GM21786 (cell line): Measurements from ENCODE around the gene RABGGTA.

Source experiments
- ATAC-seq: cut with Tn5 transposase; IDR thresholded peaks from one replicate; pipeline ENCODE4 v1.9.1; 2021; ENCODE audit not compliant: unreplicated experiment

Gene RABGGTA, protein sequence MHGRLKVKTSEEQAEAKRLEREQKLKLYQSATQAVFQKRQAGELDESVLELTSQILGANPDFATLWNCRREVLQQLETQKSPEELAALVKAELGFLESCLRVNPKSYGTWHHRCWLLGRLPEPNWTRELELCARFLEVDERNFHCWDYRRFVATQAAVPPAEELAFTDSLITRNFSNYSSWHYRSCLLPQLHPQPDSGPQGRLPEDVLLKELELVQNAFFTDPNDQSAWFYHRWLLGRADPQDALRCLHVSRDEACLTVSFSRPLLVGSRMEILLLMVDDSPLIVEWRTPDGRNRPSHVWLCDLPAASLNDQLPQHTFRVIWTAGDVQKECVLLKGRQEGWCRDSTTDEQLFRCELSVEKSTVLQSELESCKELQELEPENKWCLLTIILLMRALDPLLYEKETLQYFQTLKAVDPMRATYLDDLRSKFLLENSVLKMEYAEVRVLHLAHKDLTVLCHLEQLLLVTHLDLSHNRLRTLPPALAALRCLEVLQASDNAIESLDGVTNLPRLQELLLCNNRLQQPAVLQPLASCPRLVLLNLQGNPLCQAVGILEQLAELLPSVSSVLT

DNA sequence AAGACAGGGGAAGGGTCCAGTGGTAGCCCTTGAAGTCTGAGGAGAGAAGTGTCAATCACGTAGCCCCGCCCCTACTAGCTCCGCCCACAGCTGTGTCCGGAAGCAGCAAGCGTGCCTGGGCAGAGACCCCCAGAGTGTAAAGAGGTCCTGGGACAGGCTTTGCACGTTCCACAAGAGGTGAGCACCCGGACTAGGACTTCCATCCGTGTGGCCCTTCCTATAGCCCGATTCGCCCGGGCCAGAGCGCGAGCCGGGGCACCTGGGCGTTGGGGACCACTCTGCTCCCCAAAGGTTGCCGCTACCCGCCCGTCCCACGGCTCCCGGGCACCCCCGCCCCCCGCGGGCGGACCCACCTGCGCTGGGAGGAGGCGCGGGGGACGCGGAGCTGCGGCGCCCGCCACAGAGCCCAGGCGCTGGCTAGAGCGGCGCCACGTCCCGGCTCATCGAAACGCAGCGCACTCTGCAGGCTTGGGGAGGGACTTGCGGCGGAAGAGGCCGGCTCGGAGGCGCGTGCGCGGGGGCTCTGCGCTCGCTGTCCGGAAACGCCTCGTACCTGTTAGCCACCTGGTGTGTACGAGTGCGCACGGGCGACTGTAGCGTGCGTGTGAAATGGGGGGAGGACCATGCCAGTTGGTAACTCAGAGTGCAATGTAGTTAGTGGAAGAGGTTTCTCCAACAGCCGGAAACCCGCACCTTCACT is at the start of gene RABGGTA:
Gene RABGGTA (minus strand): TSS at position 464 of the 700 bp plus-strand sequence. CDS start 482 bp downstream, outside the sequence.
- peak; percentile 82 for ATAC-seq

DNA sequence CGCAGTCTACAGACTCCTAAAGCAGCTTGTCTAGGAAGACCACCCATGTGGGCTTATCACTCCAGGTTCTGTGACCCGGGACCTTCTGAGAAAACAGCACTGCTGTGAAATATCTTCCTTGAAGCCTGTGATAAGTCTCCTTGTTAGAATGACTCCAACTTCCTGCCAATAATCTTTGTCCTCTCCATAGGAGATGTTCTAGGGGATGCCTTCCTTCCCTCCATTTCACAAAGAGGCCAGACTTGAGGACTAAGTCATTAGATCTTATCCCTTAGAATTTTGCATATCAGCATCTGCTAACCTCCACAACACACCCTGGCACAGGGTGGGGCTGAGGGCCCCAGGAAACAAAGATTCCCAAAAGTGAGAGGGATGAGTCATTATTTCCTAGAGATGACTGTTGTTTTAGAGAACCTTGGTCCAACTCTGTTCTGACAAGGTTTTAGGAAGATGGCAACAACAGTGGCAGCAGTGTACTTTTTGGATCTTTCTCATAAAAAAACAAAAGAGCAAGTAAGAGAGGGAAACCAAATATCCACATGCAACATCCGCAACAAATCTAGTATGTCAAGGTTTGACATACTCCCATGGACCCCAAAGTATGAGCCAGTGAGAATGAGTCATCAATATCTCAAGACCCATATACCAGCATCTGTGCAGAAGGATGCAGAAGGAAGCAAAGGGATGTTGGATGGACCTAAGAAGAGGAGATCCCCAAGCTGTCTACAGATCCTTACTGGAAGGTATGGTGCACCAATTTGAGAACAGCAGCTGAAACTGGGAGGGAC is 45.9 kb upstream of the RABGGTA start:
- ATAC-seq, result no peak

DNA sequence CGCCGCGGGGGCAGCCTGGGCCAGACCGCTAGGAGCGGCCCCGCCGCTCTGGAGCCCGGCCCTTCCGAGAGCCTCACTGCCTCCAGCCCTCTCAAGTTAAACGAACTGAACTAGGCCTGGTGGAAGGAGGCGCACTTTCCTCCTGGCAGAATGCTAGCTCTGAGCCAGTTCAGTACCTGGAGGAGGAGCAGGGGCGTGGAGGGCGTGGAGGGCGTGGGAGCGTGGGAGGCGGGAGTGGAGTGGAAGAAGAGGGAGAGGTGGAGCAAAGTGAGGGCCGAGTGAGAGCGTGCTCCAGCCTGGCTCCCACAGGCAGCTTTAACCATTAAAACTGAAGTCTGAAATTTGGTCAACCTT is 45.2 kb upstream of the RABGGTA start:
- ATAC-seq, result no peak

DNA sequence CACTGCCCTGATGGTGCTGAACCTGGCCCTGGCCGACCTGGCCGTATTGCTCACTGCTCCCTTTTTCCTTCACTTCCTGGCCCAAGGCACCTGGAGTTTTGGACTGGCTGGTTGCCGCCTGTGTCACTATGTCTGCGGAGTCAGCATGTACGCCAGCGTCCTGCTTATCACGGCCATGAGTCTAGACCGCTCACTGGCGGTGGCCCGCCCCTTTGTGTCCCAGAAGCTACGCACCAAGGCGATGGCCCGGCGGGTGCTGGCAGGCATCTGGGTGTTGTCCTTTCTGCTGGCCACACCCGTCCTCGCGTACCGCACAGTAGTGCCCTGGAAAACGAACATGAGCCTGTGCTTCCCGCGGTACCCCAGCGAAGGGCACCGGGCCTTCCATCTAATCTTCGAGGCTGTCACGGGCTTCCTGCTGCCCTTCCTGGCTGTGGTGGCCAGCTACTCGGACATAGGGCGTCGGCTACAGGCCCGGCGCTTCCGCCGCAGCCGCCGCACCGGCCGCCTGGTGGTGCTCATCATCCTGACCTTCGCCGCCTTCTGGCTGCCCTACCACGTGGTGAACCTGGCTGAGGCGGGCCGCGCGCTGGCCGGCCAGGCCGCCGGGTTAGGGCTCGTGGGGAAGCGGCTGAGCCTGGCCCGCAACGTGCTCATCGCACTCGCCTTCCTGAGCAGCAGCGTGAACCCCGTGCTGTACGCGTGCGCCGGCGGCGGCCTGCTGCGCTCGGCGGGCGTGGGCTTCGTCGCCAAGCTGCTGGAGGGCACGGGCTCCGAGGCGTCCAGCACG is 44.6 kb upstream of the RABGGTA start:
- no peak for ATAC-seq

DNA sequence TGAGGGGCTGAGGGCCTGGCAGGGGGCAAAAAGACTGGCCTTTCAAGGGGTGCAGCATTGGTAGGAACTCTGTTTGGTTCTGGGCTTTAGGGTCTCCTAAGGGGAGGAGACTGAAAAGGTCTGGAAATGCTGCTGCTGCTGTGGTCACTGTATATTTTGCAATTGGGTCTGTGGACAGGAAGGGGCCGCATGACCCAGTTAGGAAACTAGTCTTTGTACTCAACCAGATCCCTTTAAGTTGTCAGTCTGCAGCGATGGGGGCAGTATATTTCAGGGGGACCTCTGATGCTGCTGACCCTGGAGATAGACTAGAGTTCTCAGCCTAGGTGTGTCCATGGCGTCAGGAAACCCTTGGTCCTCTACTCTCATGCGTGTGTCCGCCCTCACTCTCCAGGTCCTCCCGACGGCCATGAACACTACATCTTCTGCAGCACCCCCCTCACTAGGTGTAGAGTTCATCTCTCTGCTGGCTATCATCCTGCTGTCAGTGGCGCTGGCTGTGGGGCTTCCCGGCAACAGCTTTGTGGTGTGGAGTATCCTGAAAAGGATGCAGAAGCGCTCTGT is 43.9 kb upstream of the RABGGTA start:
- no peak for ATAC-seq

DNA sequence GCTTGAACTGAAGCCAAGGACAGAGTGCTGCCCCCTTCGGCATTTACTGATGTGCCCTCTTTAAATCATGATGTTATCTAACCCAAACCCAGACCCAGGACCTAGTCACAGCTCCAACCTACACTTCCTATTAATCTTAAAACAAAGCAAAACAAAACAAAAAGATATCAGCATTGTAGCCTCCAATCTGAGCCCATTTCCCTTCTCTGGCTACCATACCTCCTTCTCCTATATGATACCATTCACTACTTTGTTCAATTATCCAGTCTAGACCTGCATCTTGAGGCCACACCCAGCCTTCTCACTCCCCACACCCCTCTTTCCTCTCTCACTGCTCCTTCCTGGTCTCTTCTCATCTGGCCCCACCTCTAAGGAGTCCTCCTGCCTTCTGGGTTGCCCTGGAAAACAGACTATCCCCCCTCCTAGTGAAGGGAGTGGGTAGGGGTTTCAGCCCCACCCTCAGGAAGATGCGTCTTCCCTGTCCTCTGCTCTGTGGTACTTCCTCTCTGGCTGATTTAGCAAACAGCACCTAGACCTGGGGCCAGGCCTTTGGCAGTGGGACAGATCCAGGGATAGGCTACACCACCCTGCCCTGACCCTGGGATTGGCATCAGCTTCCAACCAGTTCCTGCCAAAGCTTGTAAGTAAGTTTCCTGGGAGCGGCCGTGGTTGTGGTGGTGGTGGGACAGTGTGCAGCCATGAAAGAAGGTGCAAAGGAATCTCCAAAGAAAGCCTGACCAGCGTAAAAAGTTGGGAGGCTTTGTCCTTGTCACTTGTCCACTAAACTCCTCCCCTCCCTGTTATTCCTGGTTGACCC is 43.2 kb upstream of the RABGGTA start:
- ATAC-seq, result no peak

DNA sequence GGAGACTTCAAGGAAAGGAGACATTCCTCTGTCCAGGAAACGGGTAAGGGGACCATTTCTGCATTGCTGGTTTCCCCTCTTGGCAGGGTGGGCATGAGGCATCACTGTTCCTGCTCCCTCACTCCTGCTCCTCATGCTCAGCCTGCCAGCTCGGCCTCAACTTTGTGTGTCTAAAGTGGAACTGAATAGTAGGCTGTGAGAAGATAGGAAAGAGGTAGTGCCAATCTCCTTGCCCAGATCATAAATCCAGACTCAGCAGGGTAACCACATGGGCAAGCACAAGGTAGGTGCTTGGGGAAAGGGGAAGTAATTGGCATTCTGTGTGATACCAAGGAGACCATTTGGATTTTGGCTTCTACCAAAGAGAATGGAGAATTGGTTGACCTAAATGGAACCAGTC is 42.5 kb upstream of the RABGGTA start:
- ATAC-seq, result no peak

DNA sequence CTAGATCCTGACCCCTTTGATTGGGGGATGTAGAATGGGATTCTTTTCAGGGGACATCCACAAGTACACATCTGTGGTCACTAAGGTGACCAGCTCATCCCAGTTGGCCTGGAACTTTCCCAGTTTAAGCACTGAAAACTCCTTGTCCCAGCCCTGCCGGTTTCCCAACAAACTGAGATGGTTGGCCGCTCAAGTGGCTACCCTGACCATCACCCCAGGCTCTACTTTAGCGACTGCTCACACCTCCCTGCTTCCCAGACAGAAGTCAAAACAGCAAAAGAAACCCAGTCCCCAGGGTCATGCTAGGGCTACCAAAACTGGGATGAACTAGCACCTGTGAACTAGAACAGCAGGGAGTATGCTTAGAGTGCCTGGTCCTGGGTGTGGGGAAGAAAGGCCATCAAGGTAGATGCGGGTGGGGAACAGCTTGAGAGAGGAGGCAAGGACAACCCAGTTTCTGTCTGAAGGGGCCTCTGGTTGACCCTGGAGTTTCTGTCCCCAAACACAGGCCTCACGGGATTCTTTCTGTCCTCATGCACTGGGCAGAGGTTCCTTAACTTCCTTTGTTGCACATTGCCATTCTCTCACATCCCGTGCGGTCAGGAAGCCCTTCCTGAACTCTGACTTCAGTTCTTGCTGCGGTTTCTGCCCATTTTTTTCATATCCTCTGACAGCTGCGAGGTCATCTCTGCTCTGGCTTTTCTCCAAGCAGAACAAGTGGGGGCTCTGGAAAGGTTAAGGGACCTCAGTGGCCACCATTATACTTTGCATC is 41.5 kb upstream of the RABGGTA start:
- ATAC-seq, result no peak

DNA sequence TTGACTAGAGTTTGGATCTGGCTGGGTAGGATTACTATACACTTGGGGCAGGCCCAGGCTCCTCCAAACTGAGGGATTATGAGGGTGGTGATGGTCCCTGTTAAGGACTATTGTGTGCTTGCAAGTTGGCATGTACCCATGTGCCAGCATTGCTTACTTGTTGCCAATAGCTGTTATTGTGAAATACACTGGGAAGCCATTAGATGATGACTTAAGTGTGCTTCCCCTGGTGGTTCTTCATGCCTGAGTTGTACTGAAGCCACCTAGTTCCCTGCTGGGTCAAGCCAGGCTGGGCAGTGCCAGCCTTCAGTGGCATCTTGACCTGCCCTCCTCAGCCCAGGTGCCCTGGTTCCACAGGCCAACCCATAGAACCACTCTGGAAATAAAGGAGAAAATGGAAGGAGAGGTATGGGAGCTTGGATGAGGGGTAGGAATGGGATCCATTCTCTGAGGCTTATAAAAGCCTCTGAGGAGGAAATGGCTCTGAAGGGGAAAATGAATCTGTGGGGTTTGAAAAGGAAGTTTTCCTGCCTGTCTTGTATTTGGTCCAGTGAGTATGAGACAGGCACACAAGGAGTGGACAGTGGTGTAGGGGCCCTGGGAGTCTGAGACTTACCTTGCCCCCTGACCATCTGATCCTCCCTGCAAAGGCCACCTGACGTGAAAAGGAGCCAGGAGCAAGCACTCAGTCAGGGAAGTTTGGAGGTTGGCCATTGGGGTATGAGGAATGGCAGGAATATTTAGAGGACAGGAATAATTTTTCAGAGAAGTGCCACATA is 40.6 kb upstream of the RABGGTA start:
- no peak for ATAC-seq

DNA sequence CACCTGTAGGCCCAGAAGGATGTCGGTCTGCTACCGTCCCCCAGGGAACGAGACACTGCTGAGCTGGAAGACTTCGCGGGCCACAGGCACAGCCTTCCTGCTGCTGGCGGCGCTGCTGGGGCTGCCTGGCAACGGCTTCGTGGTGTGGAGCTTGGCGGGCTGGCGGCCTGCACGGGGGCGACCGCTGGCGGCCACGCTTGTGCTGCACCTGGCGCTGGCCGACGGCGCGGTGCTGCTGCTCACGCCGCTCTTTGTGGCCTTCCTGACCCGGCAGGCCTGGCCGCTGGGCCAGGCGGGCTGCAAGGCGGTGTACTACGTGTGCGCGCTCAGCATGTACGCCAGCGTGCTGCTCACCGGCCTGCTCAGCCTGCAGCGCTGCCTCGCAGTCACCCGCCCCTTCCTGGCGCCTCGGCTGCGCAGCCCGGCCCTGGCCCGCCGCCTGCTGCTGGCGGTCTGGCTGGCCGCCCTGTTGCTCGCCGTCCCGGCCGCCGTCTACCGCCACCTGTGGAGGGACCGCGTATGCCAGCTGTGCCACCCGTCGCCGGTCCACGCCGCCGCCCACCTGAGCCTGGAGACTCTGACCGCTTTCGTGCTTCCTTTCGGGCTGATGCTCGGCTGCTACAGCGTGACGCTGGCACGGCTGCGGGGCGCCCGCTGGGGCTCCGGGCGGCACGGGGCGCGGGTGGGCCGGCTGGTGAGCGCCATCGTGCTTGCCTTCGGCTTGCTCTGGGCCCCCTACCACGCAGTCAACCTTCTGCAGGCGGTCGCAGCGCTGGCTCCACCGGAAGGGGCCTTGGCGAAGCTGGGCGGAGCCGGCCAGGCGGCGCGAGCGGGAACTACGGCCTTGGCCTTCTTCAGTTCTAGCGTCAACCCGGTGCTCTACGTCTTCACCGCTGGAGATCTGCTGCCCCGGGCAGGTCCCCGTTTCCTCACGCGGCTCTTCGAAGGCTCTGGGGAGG is 39.5 kb upstream of the RABGGTA start, which contains the start of gene LTB4R:
Gene LTB4R (plus strand): TSS at position 857 of the 959 bp plus-strand sequence. CDS start 4,150 bp downstream, outside the sequence.
- ATAC-seq, result peak; percentile 65

DNA sequence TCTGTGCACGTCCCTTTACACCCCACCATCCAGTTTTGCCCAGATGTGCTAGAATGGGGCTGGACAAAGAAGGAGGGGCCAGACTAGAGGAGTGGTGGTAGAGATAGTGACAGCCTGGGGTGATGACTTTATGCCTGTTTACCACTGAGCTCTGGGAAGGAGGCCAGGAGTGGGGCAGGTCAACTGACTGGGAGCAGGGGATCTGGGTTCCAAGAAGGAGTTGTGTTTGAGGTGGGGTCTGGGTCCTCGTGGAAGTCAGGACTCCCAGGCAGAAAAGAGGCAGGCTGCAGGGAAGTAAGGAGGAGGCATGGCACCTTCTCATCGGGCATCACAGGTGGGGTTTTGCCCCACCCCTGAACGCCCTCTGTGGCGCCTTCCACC is 38.9 kb upstream of the RABGGTA start:
- ATAC-seq, result no peak

DNA sequence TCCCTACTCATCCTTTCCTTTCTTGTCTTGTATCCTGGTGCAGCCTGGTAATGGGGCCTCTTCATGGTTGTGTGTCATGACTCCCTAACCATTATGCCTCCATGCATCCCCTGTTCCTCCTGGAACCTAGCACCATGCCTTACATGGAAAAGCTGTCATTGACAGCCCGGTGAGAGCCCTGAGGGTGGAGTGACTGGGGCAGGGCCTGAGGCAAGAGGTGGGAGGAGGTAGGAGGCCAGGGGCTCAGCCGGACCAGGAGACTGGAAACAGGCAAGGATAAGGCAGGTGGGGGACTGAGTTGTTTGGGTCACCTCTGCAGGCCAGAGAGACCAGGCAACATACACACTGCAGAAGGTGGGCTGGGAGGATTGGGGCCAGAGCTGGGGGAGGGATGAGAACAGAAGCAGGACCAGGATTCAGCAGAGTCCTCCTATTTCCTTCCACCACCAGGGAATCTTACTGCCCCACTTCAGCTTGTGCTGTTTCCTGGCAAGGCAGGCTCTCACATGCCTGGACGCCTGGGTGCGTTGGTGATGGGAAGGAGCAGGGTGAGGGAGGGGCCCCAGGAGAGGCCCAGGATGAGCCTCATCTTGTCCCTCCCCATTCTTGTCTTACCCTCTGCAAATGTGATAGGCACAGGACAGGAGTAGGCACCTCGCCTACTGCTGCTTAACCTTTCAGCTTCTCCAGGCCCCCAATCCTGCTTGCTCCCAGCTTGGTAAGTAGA is 38.3 kb upstream of the RABGGTA start, which contains the start of gene LTB4R2:
Gene LTB4R2 (plus strand): TSS at position 603 of the 727 bp plus-strand sequence. CDS start 525 bp downstream, outside the sequence.
- ATAC-seq, result no peak

DNA sequence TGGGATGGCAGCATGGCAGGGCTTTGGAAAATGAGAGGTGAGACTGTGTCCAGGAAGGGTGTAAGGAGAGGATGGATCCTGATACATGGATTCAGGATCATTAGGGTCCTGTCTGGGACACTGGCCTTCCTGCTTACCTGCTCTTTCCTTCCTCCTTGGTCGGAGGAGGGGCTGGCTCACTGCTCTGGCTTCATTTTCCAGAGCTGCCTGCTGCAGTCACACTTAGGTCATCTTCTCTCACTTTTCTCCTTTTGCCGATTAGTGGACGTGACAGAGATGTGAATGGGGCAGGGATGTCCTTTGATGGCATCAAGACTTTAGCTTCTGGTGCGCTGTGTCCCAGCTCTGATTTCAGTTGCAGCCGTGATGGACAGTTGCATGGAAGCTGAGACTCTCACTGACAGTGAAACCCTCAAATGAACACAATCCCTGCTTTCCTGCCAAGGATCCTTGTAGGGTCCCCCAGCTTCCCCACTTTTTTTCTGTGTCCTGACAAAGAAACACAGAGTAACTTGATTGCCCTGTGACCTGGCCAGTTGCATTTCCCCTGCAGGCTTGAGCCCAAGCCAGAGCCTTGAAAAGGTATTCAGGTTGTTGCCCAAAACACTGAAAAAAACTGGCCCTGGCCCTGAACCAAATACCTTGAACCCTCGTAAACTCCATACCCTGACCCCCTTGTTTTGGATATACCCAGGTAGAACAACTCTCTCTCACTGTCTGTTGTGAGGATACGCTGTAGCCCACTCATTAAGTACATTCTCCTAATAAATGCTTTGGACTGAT is 37.1 kb upstream of the RABGGTA start:
- no peak for ATAC-seq

DNA sequence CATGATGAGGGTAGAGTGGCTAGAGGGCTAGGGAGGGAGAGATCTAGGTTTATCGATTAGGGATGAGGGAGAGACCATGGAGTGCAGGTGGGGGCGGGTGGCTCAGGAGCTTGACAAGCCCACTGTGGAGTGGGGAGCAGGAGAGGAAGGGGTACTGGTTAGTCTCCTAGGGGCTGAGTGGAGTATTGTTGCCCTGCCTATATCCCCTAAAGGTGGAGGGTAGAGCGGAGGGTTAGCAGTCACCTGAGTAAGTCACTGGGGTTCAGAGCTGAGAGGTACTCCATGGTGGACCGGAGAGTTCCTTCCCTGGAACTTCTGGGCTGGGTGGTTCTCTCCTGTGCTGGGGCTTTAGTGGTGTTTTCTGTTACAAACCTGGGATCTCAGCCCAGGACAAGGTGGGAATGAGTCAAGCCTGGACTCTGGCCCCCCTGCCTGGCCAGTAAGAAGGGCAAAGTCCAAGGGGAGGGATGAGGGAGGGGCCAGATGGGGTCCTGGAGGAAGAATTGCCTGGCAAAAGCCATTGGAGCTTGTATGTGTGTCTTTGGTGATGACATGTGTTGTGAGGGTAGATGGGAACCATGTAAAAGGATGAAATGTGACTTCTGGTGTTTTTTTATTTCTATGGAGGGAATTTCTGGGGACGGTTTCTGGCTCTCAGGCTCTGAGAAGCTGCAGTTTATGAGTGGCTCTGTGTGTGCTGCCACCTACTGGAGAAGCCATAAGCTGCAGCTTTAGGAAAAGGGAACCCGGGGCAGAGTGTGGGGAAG is 36.4 kb upstream of the RABGGTA start, which contains the start of gene CIDEB:
Gene CIDEB (minus strand): TSS at position 403 of the 767 bp plus-strand sequence. CDS start 119 bp downstream, at position 284.
- no peak for ATAC-seq
